Natural killer cell (primary cell): ENCODE data around the gene GMPR2. TPM values are rescaled to one million over a fixed set of nuclear protein-coding genes. Genes with fewer than 3 reads are reported as not detected.

Experiments
- ATAC-seq, 3 donors: fragments of 150-1000 bp in 2 of 3; fragments of 200-7000 bp in 1 of 3; cut with Tn5 transposase; 1 replicate in 1 of 3; 2 replicates in 2 of 3; pipeline ENCODE4 v1.10.0; 2021; ENCODE audit warnings: mild to moderate bottlenecking in 2 of 3, moderate library complexity in 2 of 3
- DNase-seq, 2 donors: peaks; one replicate each; pipeline versions ENCODE4 v3.0.0 to v3.0.0-alpha.2; 2013 to 2021; ENCODE audit warnings: mixed read lengths in 1 of 2
- H3K27ac ChIP-seq: one replicate; pipeline ENCODE4 v1.5.1; 2013; ENCODE audit warnings: mild to moderate bottlenecking, low read length
- H3K27me3 ChIP-seq: one replicate; pipeline ENCODE4 v1.6.1; 2013; ENCODE audit warnings: low read length; ENCODE audit not compliant: control insufficient read depth, insufficient read depth
- H3K36me3 ChIP-seq: one replicate; pipeline ENCODE4 v1.6.1; 2013; ENCODE audit warnings: low read length; ENCODE audit not compliant: control insufficient read depth, insufficient read depth
- H3K4me1 ChIP-seq: one replicate; pipeline ENCODE4 v1.6.1; 2013; ENCODE audit warnings: low read length; ENCODE audit not compliant: control insufficient read depth, insufficient read depth
- H3K4me3 ChIP-seq: one replicate; pipeline ENCODE4 v1.5.1; 2013; ENCODE audit warnings: low read length
- H3K9me3 ChIP-seq: one replicate; pipeline ENCODE4 v1.6.1; 2013; ENCODE audit warnings: low read length; ENCODE audit not compliant: control insufficient read depth, insufficient read depth
- H3K27ac Mint-ChIP-seq, 2 donors: one replicate each; pipeline ENCODE4 v1.8.0; 2022; ENCODE audit warnings: mild to moderate bottlenecking in 2 of 2, mixed read lengths in 2 of 2, moderate library complexity in 1 of 2
- H3K27me3 Mint-ChIP-seq, 2 donors: one replicate each; pipeline ENCODE4 v1.8.0; 2022; ENCODE audit warnings: low read depth in 2 of 2, mixed read lengths in 2 of 2
- H3K36me3 Mint-ChIP-seq: one replicate; pipeline ENCODE4 v1.8.0; 2022; ENCODE audit warnings: mixed read lengths
- H3K4me1 Mint-ChIP-seq, 2 donors: one replicate each; pipeline ENCODE4 v1.8.0; 2022; ENCODE audit warnings: mixed read lengths in 2 of 2
- H3K4me3 Mint-ChIP-seq: one replicate; pipeline ENCODE4 v1.8.0; 2022; ENCODE audit warnings: mild to moderate bottlenecking, moderate library complexity, mixed read lengths
- H3K9me3 Mint-ChIP-seq, 2 donors: one replicate each; pipeline ENCODE4 v1.8.0; 2022; ENCODE audit warnings: mixed read lengths in 2 of 2
- WGBS: methylation state at CpG from one replicate; pipeline ENCODE4 v1.1.7; 2013; ENCODE audit warnings: missing lambda C conversion rate; ENCODE audit not compliant: insufficient coverage; 5-methylcytosine and 5-hydroxymethylcytosine counted together
- intact Hi-C: fragments of 100-400 bp; cut with micrococcal nuclease; formaldehyde crosslinking; loops from one replicate; pipeline ENCODE4 v1.14.2; 2022
- total RNA-seq, 4 donors: library from RNA; stranded (reverse); fragments of 120-200 nt in 1 of 4; gene quantifications; one replicate each; pipeline versions ENCODE4 v1.2.3 to v1.2.4, GENCODE V29; 2013 to 2022
- TF ChIP-seq, protein P1 (sequence below): fragments of 200-600 bp; IDR thresholded peaks from one replicate; pipeline ENCODE4 v1.8.0; 2022; ENCODE audit warnings: antibody characterized with exemption

GMPR2 gene
- total RNA-seq, 3 donors from 2014 or later (not counting 1 experiment from before 2014, with no cell fraction given): 46.5 to 63.3 (median 53.3) TPM

DNA sequence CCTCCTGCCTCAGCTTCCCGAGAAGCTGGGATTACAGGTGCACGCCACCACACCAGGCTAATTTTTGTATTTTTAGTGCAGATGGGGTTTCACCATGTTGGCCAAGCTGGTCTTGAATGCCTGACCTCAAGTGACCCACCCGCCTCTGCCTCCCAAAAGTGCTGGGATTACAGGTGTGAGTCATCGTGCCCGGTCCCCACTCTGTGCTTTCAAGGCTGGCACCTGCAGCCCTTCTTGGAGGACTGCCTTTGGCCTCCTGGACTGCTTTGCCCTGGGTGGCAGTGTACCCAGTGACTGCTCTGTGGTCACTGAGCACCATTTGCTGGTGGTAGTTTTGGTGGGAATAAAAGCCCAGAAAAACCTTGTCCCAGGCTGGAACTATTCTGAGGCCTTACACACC is 54.3 kb downstream of the GMPR2 start:
- Histone ChIP-seq H3K4me3 (no peak overlapping the region), H3K9me3 (no peaks in the 10 kb centered on the region), H3K27ac (no peak overlapping the region), H3K4me1 (peaks cover 19% of the 10 kb centered on the region), H3K36me3 (peaks cover 24% of the 10 kb centered on the region), H3K27me3 (no peaks in the 10 kb centered on the region)
- ATAC-seq: no peak
- intact Hi-C loops: no loop called here
- no peaks in the 10 kb centered on the region for H3K9me3 Mint-ChIP-seq
- 96% methylated on average over 5 of the region's 5 CpGs for WGBS
- H3K4me1 Mint-ChIP-seq: no peaks in the 10 kb centered on the region
- peaks cover 9% of the 10 kb centered on the region for H3K36me3 Mint-ChIP-seq
- no peak overlapping the region for H3K27ac Mint-ChIP-seq
- TF ChIP-seq, protein P1, sequence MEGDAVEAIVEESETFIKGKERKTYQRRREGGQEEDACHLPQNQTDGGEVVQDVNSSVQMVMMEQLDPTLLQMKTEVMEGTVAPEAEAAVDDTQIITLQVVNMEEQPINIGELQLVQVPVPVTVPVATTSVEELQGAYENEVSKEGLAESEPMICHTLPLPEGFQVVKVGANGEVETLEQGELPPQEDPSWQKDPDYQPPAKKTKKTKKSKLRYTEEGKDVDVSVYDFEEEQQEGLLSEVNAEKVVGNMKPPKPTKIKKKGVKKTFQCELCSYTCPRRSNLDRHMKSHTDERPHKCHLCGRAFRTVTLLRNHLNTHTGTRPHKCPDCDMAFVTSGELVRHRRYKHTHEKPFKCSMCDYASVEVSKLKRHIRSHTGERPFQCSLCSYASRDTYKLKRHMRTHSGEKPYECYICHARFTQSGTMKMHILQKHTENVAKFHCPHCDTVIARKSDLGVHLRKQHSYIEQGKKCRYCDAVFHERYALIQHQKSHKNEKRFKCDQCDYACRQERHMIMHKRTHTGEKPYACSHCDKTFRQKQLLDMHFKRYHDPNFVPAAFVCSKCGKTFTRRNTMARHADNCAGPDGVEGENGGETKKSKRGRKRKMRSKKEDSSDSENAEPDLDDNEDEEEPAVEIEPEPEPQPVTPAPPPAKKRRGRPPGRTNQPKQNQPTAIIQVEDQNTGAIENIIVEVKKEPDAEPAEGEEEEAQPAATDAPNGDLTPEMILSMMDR: no peak
- H3K4me3 Mint-ChIP-seq: no peak overlapping the region
- no peak for DNase-seq
- no peaks in the 10 kb centered on the region for H3K27me3 Mint-ChIP-seq

Other genes starting within 250 kb of the GMPR2 start
- gene DHRS4L2, start 244.0 kb upstream of the GMPR2 start, total RNA-seq: 10 to 100 TPM in 1 of 3 donors, 1 to 10 TPM in 2; 8.6 to 12.4 (median 9.7) TPM
- 10 to 100 TPM; 17.8 to 28.6 (median 18.6) TPM for gene CARMIL3, start 180.9 kb upstream of the GMPR2 start, total RNA-seq
- gene CPNE6, start 161.4 kb upstream of the GMPR2 start, total RNA-seq: not detected
- 10 to 100 TPM in 2 of 3 donors, 1 to 10 TPM in 1; 9.8 to 13.8 (median 12.3) TPM for gene PCK2, start 138.6 kb upstream of the GMPR2 start, total RNA-seq
- gene DCAF11, start 118.2 kb upstream of the GMPR2 start, total RNA-seq: 10 to 100 TPM; 77.5 to 99.3 (median 96.3) TPM
- 1 to 10 TPM in 2 of 3 donors, under 1 TPM in 1; 0.78 to 3.3 (median 2.8) TPM for gene NRL, start 118.0 kb upstream of the GMPR2 start, total RNA-seq
- gene FITM1, start 102.3 kb upstream of the GMPR2 start, total RNA-seq: 1 to 10 TPM in 2 of 3 donors, under 1 TPM in 1; 0.80 to 2.8 (median 2.3) TPM
- 100 to 1,000 TPM; 315 to 345 (median 318) TPM for gene PSME1, start 96.7 kb upstream of the GMPR2 start, total RNA-seq
- 10 to 100 TPM in 2 of 3 donors, 1 to 10 TPM in 1; 9.3 to 12.3 (median 12.0) TPM for gene EMC9, start 91.3 kb upstream of the GMPR2 start, total RNA-seq
- 100 to 1,000 TPM; 193 to 237 (median 234) TPM for gene PSME2, start 86.3 kb upstream of the GMPR2 start, total RNA-seq
- gene RNF31, start 85.4 kb upstream of the GMPR2 start, total RNA-seq: 100 to 1,000 TPM in 2 of 3 donors, 10 to 100 TPM in 1; 96.9 to 134 (median 125) TPM
- 100 to 1,000 TPM; 178 to 348 (median 319) TPM for gene IRF9, start 71.7 kb upstream of the GMPR2 start, total RNA-seq
- 100 to 1,000 TPM in 2 of 3 donors, 10 to 100 TPM in 1; 77.7 to 138 (median 103) TPM for gene REC8, start 60.8 kb upstream of the GMPR2 start, total RNA-seq
- 10 to 100 TPM; 46.2 to 61.5 (median 51.9) TPM for gene IPO4, start 44.1 kb upstream of the GMPR2 start, total RNA-seq
- gene TM9SF1, start 37.5 kb upstream of the GMPR2 start, total RNA-seq: 10 to 100 TPM; 15.2 to 32.1 (median 28.7) TPM
- gene TSSK4, start 27.2 kb upstream of the GMPR2 start, total RNA-seq: 1 to 10 TPM; 1.3 to 2.9 (median 1.5) TPM
- gene CHMP4A, start 19.4 kb upstream of the GMPR2 start, total RNA-seq: 100 to 1,000 TPM; 105 to 118 (median 115) TPM
- 1 to 10 TPM; 4.0 to 6.1 (median 5.5) TPM for gene MDP1, start 16.9 kb upstream of the GMPR2 start, total RNA-seq
- 100 to 1,000 TPM in 1 of 3 donors, 10 to 100 TPM in 2; 93.6 to 109 (median 95.9) TPM for gene NEDD8, start 562 bp upstream of the GMPR2 start, total RNA-seq
- gene TINF2, start 9.7 kb downstream of the GMPR2 start, total RNA-seq: 100 to 1,000 TPM; 158 to 269 (median 176) TPM
- 1 to 10 TPM; 1.7 to 4.9 (median 4.7) TPM for gene TGM1, start 30.2 kb downstream of the GMPR2 start, total RNA-seq
- 10 to 100 TPM; 72.9 to 95.1 (median 88.5) TPM for gene RABGGTA, start 38.7 kb downstream of the GMPR2 start, total RNA-seq
- gene DHRS1, start 66.9 kb downstream of the GMPR2 start, total RNA-seq: 10 to 100 TPM; 39.8 to 59.0 (median 43.3) TPM
- gene NOP9, start 66.9 kb downstream of the GMPR2 start, total RNA-seq: 10 to 100 TPM; 34.9 to 47.8 (median 39.2) TPM
- 10 to 100 TPM; 40.0 to 59.6 (median 46.6) TPM for gene CIDEB, start 75.0 kb downstream of the GMPR2 start, total RNA-seq
- 10 to 100 TPM; 27.6 to 40.5 (median 37.4) TPM for gene LTB4R2, start 77.2 kb downstream of the GMPR2 start, total RNA-seq
- 10 to 100 TPM; 33.5 to 55.7 (median 49.7) TPM for gene LTB4R, start 78.6 kb downstream of the GMPR2 start, total RNA-seq
- gene ADCY4, start 102.1 kb downstream of the GMPR2 start, total RNA-seq: 10 to 100 TPM in 2 of 3 donors, 1 to 10 TPM in 1; 9.8 to 17.6 (median 11.3) TPM
- 10 to 100 TPM; 36.1 to 58.2 (median 45.5) TPM for gene RIPK3, start 107.1 kb downstream of the GMPR2 start, total RNA-seq
- not detected for gene NFATC4, start 135.3 kb downstream of the GMPR2 start, total RNA-seq
- under 1 TPM; 0.23 to 0.53 (median 0.42) TPM for gene NYNRIN, start 166.1 kb downstream of the GMPR2 start, total RNA-seq
- 1 to 10 TPM in 2 of 3 donors, under 1 TPM in 1; 0.75 to 1.5 (median 1.1) TPM for gene CBLN3, start 196.7 kb downstream of the GMPR2 start, total RNA-seq
- 100 to 1,000 TPM; 106 to 141 (median 116) TPM for gene KHNYN, start 197.0 kb downstream of the GMPR2 start, total RNA-seq
- 100 to 1,000 TPM in 2 of 3 donors, 10 to 100 TPM in 1; 97.1 to 106 (median 100) TPM for gene SDR39U1, start 209.8 kb downstream of the GMPR2 start, total RNA-seq